HG03025 (cell line): ENCODE data around the gene RAET1G.

ENCODE experiments used
- ATAC-seq: cut with Tn5 transposase; IDR thresholded peaks from one replicate; pipeline ENCODE4 v1.9.1; 2021; ENCODE audit warnings: mild to moderate bottlenecking, moderate library complexity; ENCODE audit not compliant: unreplicated experiment, low FRiP score

Gene RAET1G

GRCh38 chr6:149872233-149872632, 50.7 kb downstream of the RAET1G start:
- ATAC-seq = no peak

GRCh38 chr6:149871182-149871581, 51.7 kb downstream of the RAET1G start:
- ATAC-seq = no peak

GRCh38 chr6:149869275-149869892, 53.5 kb downstream of the RAET1G start:
- no peak for ATAC-seq

DNA sequence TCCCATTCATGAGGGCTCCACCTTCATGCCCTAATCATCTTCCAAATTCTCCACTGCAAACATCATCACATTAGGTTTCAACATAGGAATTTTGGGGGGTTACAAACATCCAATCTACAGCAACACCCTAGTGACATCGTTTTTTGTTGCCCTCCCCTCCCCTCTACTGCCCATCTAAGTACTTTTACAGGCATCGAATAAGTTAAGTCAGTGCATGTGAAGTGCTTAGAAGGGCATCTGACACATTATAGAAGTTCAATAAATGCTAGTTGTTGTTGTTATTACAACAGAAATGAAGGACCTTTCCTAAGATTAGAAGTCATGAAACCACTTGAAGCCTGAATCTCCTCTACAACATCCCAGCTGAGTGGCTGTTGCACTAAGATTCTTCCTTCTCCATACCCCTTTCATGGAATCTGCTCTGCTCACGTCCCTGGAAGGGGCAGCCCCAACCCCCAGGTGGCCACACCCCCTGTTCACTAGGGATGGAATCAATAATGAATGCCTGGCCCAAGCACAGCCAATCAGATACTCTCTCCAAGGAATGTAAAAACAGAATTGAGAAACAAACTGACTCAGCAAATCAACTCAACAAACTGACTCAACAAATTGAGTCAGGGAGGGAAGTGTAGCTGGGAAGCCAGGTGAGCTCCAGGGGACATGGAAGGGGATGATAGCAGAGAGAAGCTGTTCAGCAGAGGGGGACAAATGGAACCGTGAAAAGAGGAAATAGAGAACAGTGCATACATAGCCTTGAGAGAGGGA, 54.9 kb downstream of the RAET1G start:
- no peak for ATAC-seq
